HepG2 (cell line): ENCODE data around the gene CAPZB. TPM values are rescaled to one million over a fixed set of nuclear protein-coding genes. Genes with fewer than 3 reads are reported as not detected.

Source experiments
- ATAC-seq: fragments of 200-7000 bp; cut with Tn5 transposase; 3 replicates; pipeline ENCODE4 v1.9.1; 2020; ENCODE audit warnings: mild to moderate bottlenecking, moderate library complexity
- BruUV-seq: library from RNA; stranded (reverse); fragments of 400-500 nt; replicated peaks from 2 replicates; lab custom pipeline; 2021; lab: Mats Ljungman, UMichigan
- CTCF ChIA-PET: fragments of 300-600 bp; formaldehyde crosslinking; extraction: SDS; loops from one replicate; lab custom pipeline; 2021; ENCODE audit warnings: low total read pairs, inconsistent platforms, low intra/inter-chr PET ratio; lab: Yijun Ruan, JAX
- POLR2A ChIA-PET: fragments of 350-600 bp; sonication (Branson Sonifier 250); formaldehyde crosslinking; loops from one replicate; lab custom pipeline; 2020; ENCODE audit warnings: antibody characterized with exemption, inconsistent platforms; lab: Yijun Ruan, JAX
- DNase-seq: peaks from one replicate; pipeline ENCODE4 v3.0.0-alpha.2; 2015; ENCODE audit warnings: low spot score
- FAIRE-seq: peaks from 3 replicates; lab custom pipeline; 2011; peaks lifted over from hg19 to GRCh38; lab: Jason Lieb, UNC
- H2AFZ ChIP-seq: one replicate; pipeline ENCODE4 v1.6.1; 2011; ENCODE audit warnings: low read length, inconsistent platforms
- H3K27ac ChIP-seq: fragments of 300-600 bp; 3 replicates; pipeline ENCODE4 v1.8.0; 2011; ENCODE audit warnings: mixed run types, mild to moderate bottlenecking, mixed read lengths, low read length, inconsistent platforms; ENCODE audit not compliant: insufficient read depth; ENCODE audit errors: extremely low read length
- H3K27me3 ChIP-seq, 2 experiments: fragments of 200-600 bp in 1 of 2; 2 replicates in 1 of 2; 3 replicates in 1 of 2; pipeline versions ENCODE4 v1.6.0 to v1.8.0; 2011; ENCODE audit warnings: low read length in 2 of 2, mild to moderate bottlenecking in 2 of 2, moderate library complexity in 2 of 2, inconsistent platforms in 1 of 2; ENCODE audit not compliant: insufficient read depth in 2 of 2, control insufficient read depth in 1 of 2
- H3K36me3 ChIP-seq, 2 experiments: fragments of 200-600 bp in 1 of 2; replicated peaks in 1 of 2; 2 replicates in 1 of 2; 3 replicates in 1 of 2; pipeline versions ENCODE4 v1.5.1 to v1.8.0; 2011; ENCODE audit warnings: low read length in 2 of 2, inconsistent platforms in 1 of 2; ENCODE audit not compliant: insufficient read depth in 2 of 2, control insufficient read depth in 1 of 2
- H3K4me1 ChIP-seq: 2 replicates; pipeline ENCODE4 v1.5.1; 2012; ENCODE audit warnings: low read length, inconsistent platforms; ENCODE audit not compliant: insufficient read depth
- H3K4me2 ChIP-seq: 2 replicates; pipeline ENCODE4 v1.6.0; 2011; ENCODE audit warnings: low read depth, low read length, inconsistent platforms
- H3K4me3 ChIP-seq, 3 experiments: fragments of 200-600 bp in 1 of 3; sonication (generic), shearing (Covaris generic) in 1 of 3; replicated peaks in 1 of 3; 2 replicates each; pipeline ENCODE4 v1.5.1; 2011 to 2016; ENCODE audit warnings: low read length in 3 of 3, inconsistent platforms in 2 of 3, low read depth in 2 of 3, mild to moderate bottlenecking in 2 of 3, control low read depth in 1 of 3, mixed read lengths in 1 of 3; ENCODE audit not compliant: insufficient read depth in 1 of 3
- H3K79me2 ChIP-seq: one replicate; pipeline ENCODE4 v1.6.1; 2011; ENCODE audit warnings: low read length, inconsistent platforms; ENCODE audit not compliant: insufficient read depth
- H3K9ac ChIP-seq: 2 replicates; pipeline ENCODE4 v1.6.0; 2011; ENCODE audit warnings: mild to moderate bottlenecking, low read depth, low read length, inconsistent platforms; ENCODE audit not compliant: insufficient read depth
- H3K9me3 ChIP-seq: 2 replicates; pipeline ENCODE4 v1.5.1; 2012; ENCODE audit warnings: mild to moderate bottlenecking, low read length
- H4K20me1 ChIP-seq: 2 replicates; pipeline ENCODE4 v1.6.0; 2011; ENCODE audit warnings: inconsistent platforms, mild to moderate bottlenecking, low read length, moderate library complexity; ENCODE audit not compliant: insufficient read depth
- DMAP1 ChIP-seq: IDR thresholded peaks from 2 replicates; pipeline ENCODE4 v1.6.1; 2016
- DPF2 ChIP-seq: sonication (generic); formaldehyde crosslinking; IDR thresholded peaks from 2 replicates; pipeline ENCODE4 v1.4.0; 2020; ENCODE audit warnings: mild to moderate bottlenecking, low read depth, missing genetic modification reagents, borderline replicate concordance
- EP300 ChIP-seq, 3 experiments: sonication (generic) in 1 of 3; formaldehyde crosslinking in 1 of 3; IDR thresholded peaks; 2 replicates each; pipeline versions ENCODE4 v1.5.1 to v1.6.1; 2011 to 2020; ENCODE audit warnings: low read depth in 2 of 3, low read length in 2 of 3, borderline replicate concordance in 1 of 3, improper control_type of control experiment in 1 of 3, mild to moderate bottlenecking in 1 of 3, missing genetic modification reagents in 1 of 3, moderate library complexity in 1 of 3
- GATA4 ChIP-seq: sonication (generic); IDR thresholded peaks from 2 replicates; pipeline ENCODE4 v1.6.1; 2016; ENCODE audit warnings: antibody characterized with exemption, low read depth, borderline replicate concordance
- KAT2B ChIP-seq: fragments of 150-350 bp; IDR thresholded peaks from 2 replicates; pipeline ENCODE4 v1.6.1; 2014; ENCODE audit warnings: low read depth, low read length, borderline replicate concordance
- MEIS1 ChIP-seq: sonication (generic); formaldehyde crosslinking; IDR thresholded peaks from 2 replicates; pipeline ENCODE4 v1.9.0; 2021; ENCODE audit warnings: mild to moderate bottlenecking, missing genetic modification reagents, moderate library complexity, borderline replicate concordance
- NFIC ChIP-seq: IDR thresholded peaks from 2 replicates; pipeline ENCODE4 v1.6.1; 2012; ENCODE audit warnings: mild to moderate bottlenecking, low read length, inconsistent platforms
- SIX1 ChIP-seq: sonication (generic); formaldehyde crosslinking; IDR thresholded peaks from 2 replicates; pipeline ENCODE4 v1.4.0; 2020; ENCODE audit warnings: missing genetic modification reagents, borderline replicate concordance
- SMARCE1 ChIP-seq: fragments of 450-650 bp; IDR thresholded peaks from 2 replicates; pipeline ENCODE4 v1.6.1; 2017; ENCODE audit warnings: borderline replicate concordance
- STAT6 ChIP-seq: sonication (generic); formaldehyde crosslinking; IDR thresholded peaks from 2 replicates; pipeline ENCODE4 v1.4.0; 2020; ENCODE audit warnings: missing genetic modification reagents, mild to moderate bottlenecking, borderline replicate concordance
- THAP9 ChIP-seq: sonication (generic); formaldehyde crosslinking; IDR thresholded peaks from 2 replicates; pipeline ENCODE4; 2020; ENCODE audit warnings: missing genetic modification reagents, mild to moderate bottlenecking, borderline replicate concordance
- ZIK1 ChIP-seq: sonication (generic); formaldehyde crosslinking; IDR thresholded peaks from 2 replicates; pipeline ENCODE4 v1.5.0; 2020; ENCODE audit warnings: mild to moderate bottlenecking, low read depth, missing genetic modification reagents, borderline replicate concordance
- ZNF562 ChIP-seq: sonication (generic); formaldehyde crosslinking; IDR thresholded peaks from 2 replicates; pipeline ENCODE4 v1.8.0; 2022; ENCODE audit warnings: missing genetic modification reagents, borderline replicate concordance
- ZNF598 ChIP-seq: sonication (generic); formaldehyde crosslinking; IDR thresholded peaks from 2 replicates; pipeline ENCODE4 v1.5.1; 2020; ENCODE audit warnings: mild to moderate bottlenecking, missing genetic modification reagents, borderline replicate concordance
- WGBS: methylation state at CpG from one replicate; pipeline ENCODE4 v1.1.6; 2017; ENCODE audit warnings: low lambda C conversion rate; 5-methylcytosine and 5-hydroxymethylcytosine counted together
- in situ Hi-C: cut with HindIII; loops from 2 replicates; pipeline ENCODE4 v1.10.0; 2017; ENCODE audit warnings: low pct_unique_long_range_greater_than_20kb; ENCODE audit not compliant: extremely low pct_ligation_motif_present
- intact Hi-C: fragments of 100-400 bp; cut with micrococcal nuclease; formaldehyde crosslinking; loops from one replicate; pipeline ENCODE4 v1.10.0; 2022; ENCODE audit not compliant: unreplicated experiment
- polyA plus RNA-seq, 8 experiments: library from polyadenylated mRNA; depleted of rRNA in 3 of 8; stranded (reverse) in 7 of 8; unstranded in 1 of 8; fragments of >200 nt; fragmentation: Illumina TruSeq in 4 of 8; extraction: Trizol in 4 of 8; gene quantifications; 2 replicates each; pipeline versions ENCODE4 v1.2.1 to v1.2.3, GENCODE V29; 2011 to 2016; ENCODE audit warnings: low read depth in 4 of 8, missing spikeins in 1 of 8, mixed read lengths in 1 of 8; ENCODE audit not compliant: insufficient read depth in 1 of 8
- total RNA-seq, 5 experiments: library from RNA; depleted of rRNA; stranded (reverse); fragments of >200 nt; fragmentation: Illumina TruSeq; extraction: Trizol; gene quantifications; 2 replicates each; pipeline ENCODE4 v1.2.3, GENCODE V29; 2016; ENCODE audit warnings: low read depth in 1 of 5

Gene CAPZB
- total and polyA plus RNA-seq, 2 of the 13 experiments (the other 11 are each of a cell fraction or from before 2014, with no cell fraction given): 58.9 to 76.9 TPM

- TF ChIP-seq NFIC: no peak
These were observed 117.7 kb downstream of the CAPZB start (continued) for GRCh38 chr1:19367584-19368041.

GRCh38 chr1:19366599-19367536 lies 118.5 kb downstream of the CAPZB start:
- no peak overlapping the region for H2AFZ ChIP-seq
- no peaks in the 10 kb centered on the region for H3K27me3 ChIP-seq
- ChIA-PET POLR2A (no interaction called here), CTCF (no interaction called here)
- no peak overlapping the region for H3K27ac ChIP-seq
- H3K36me3 ChIP-seq: peaks cover 11 to 26% of the 10 kb centered on the region in 2 experiments; a peak in 3 of 5 replicates
- no TSS peak for BruUV-seq
- FAIRE-seq (no peak), DNase-seq (no peak), ATAC-seq (no peak)
- H3K9ac ChIP-seq: no peak overlapping the region
- H4K20me1 ChIP-seq: no peaks in the 10 kb centered on the region
- WGBS: 95% methylated on average over 17 of the region's 18 CpGs
- no peaks in the 10 kb centered on the region for H3K9me3 ChIP-seq
- intact Hi-C loops (no loop called here), in situ Hi-C loops (no loop called here)
- H3K79me2 ChIP-seq: no peaks in the 10 kb centered on the region
- H3K4me2 ChIP-seq: no peak overlapping the region
- peaks cover 15% of the 10 kb centered on the region; the same call in 1 of the 2 replicates for H3K4me1 ChIP-seq
- no peak overlapping the region for H3K4me3 ChIP-seq
- no peak for TF ChIP-seq EP300 (IDR thresholded peaks at IDR 0.05; ENCODE audit: low read depth in 2 of 2, low read length in 2 of 2)
- TF ChIP-seq EP300 (CRISPR knock-in tag; IDR thresholded peaks at IDR 0.05; ENCODE audit: borderline replicate concordance): no peak
- TF ChIP-seq DMAP1 (CRISPR knock-in tag): no peak
- no peak for TF ChIP-seq THAP9
- no peak for TF ChIP-seq ZNF562 (CRISPR knock-in tag)
- no peak for TF ChIP-seq GATA4
- TF ChIP-seq ZNF598 (CRISPR knock-in tag): no peak
- TF ChIP-seq KAT2B: no peak
- TF ChIP-seq DPF2 (CRISPR knock-in tag): no peak
- TF ChIP-seq SMARCE1: no peak
- no peak for TF ChIP-seq SIX1 (CRISPR knock-in tag)
- TF ChIP-seq STAT6 (CRISPR knock-in tag): no peak
- no peak for TF ChIP-seq ZIK1 (CRISPR knock-in tag)
- TF ChIP-seq MEIS1 (CRISPR knock-in tag): no peak
